ENCODE data around the gene TEX26.

The TEX26 gene

GRCh38 chr13:30976025-30976424 is 43.6 kb downstream of the TEX26 start:
- DNase-seq (ENCODE audit: low read depth in 2 of 2): no peak

DNA sequence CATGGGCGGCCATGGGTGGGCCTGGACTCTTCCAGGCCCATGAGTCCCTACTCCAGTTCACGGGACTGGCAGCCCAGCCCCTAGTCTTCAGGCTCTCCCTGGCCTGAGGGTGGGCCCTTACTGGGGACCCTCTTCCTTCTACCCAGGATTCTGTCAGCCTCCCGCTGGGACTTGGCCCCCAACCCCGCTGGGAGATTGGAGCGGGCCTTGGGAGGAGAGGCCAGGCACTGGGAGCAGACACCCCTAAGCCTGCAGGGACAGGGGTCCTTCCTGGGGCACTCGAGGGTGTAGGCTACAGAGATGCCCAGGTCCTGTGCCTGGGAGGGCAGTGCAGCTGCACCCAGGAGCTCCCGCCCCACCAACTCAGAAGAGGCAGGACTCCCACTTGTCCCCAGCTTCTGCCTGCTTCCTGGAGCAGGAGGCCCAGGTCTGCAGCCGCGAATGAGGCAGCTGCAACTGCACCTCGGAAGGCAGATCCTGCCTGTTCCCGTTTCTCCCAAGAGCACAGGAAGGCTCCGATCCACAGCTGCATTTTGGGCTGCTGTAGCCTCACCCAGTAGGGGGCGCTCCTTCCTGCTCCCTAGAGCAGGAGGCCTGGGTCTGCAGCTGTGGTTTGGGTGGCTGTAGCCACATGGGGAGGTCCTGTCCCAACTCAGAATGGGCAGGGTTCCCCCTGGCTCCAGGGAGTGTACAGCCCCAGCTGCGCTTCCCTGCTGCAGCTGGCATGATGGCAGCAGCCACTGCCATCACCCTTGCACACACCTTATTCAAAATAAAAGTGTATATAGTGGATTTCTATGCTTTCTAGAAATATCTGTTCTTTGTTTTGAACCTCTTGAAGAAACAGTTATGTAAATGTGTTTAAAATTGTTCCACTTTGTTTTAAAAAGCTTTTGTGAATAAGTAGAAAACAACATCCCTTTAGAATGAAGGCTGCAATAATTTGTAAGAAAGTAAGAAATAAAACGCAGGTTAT is 46.8 kb downstream of the TEX26 start:
- DNase-seq (ENCODE audit: low read depth in 2 of 2): peak; percentile 8 to 43

DNA sequence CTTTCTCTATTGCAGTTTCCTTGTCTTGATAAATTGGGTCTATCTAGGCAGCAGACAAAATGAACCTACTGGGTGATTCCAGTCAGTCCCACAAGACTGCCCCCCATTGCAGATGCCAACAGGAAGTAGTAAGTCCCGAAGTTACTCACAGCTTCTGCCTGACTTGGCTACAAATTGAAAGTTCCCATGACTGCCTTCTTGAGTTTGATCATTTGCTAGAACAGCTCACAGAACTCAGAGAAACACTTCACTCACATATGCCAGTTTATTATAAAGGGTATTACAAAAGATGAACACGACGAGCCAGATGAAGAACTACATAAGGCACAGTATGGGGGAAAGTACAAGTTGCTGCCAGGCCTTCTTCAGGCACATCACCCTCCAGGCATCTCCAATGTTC is 50.0 kb downstream of the TEX26 start:
- DNase-seq (ENCODE audit: low read depth in 2 of 2): no peak

DNA sequence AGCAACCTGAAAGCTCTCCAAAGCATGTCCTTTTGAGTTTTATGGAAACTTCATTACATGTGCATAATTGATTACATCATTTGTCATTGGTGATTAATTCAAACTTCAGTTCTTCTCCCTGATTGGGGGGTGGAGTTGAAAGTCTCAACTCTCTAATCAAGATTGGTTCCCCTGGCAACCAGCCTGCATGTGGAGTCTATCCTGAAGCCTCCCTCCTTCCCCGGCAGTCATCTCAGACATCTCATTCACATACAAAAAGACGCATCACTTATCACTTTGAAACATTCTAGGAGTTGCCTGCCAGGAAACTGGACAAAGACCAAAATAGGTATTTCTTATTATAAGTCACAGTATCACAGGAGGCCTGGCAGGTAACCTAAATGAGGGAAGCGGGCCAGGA is 50.5 kb downstream of the TEX26 start:
- DNase-seq (ENCODE audit: low read depth in 2 of 2): no peak

GRCh38 chr13:30983431-30983830 is 51.0 kb downstream of the TEX26 start:
- DNase-seq (ENCODE audit: low read depth in 2 of 2): no peak

DNA sequence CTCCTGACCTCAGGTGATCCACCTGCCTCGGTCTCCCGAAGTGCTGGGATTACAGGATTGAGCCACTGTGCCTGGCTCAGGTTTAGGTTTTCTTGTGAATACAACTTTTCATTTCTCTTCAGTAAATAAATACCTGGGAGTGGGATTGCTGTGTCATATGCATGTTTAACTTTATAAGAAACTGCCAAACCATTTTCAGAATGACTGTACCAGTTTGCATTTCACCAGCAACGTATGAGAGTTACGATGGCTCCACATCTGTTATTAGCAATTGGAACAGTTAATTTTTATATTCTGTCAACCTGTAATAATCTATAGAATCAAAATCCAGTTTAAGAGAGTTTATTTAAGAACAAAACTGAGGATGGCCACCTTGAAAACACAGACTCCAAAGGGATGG is 52.2 kb downstream of the TEX26 start:
- DNase-seq (ENCODE audit: low read depth in 2 of 2): no peak

DNA sequence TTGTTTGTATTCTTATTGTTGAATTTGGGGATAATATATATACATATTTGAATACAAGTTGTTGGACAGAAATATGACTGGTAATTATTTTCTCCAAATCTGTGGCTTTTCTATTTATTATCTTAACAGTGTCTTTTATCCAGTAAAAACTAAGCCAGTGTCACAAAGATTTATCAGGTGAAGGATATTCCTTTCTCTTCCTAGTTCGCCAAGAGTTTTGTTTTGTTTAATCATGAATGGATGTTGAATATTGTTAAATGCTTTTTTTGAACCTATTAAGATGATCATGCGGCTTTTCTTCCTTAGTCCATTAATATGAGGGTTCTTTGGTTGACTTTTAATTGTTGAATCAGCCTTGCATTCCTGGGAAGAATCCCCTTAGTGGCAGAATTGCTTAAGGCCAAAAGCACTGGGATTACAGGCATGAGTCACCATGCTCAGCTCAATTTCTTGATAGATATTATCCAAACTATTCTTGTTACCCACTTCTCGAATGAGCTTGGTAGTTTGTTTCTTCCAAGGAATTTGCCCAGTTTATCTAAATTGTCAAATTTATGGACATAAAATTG is 53.3 kb downstream of the TEX26 start:
- no peak for DNase-seq (ENCODE audit: low read depth in 2 of 2)

DNA sequence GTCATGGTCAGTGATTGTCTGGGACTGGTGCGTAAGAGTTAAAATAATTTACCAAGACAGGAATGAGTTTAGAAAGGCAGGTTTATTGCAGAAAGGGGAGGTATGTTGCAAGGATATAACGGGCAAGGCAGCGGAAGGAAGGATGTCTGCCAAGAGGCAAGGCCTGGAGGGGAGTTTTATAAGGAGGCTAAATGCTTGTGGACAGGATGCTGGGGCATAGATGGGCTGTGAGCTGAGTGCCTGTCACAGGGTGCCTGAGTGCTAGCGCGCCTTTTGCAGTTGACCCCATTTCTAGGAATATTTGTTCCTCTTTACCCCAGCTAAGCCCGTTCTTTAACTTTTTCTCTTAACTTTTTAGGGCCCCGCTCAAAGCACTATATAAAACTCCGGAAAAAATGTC is 58.7 kb downstream of the TEX26 start:
- no peak for DNase-seq (ENCODE audit: low read depth in 2 of 2)

DNA sequence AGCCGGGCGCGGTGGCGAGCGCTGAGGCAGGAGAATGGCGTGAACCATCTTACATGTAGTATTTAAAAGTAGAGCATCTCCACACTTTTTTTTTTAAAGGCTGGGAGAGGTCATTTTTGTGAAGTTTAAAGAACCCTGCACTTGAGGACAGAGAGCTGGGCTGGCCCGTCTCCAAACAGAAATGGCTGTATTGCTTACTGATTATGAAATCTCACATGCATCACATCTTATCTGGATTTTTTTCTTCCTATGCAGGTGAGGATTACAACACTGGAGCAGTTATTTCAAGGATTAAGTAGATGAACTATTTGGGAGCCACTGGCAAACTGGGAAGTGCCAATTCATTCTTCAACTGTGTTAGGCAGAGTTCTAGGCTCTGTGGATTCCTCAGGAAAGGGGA is 59.5 kb downstream of the TEX26 start:
- no peak for DNase-seq (ENCODE audit: low read depth in 2 of 2)

GRCh38 chr13:30995331-30995730 is 62.9 kb downstream of the TEX26 start:
- DNase-seq (ENCODE audit: low read depth in 2 of 2): no peak

DNA sequence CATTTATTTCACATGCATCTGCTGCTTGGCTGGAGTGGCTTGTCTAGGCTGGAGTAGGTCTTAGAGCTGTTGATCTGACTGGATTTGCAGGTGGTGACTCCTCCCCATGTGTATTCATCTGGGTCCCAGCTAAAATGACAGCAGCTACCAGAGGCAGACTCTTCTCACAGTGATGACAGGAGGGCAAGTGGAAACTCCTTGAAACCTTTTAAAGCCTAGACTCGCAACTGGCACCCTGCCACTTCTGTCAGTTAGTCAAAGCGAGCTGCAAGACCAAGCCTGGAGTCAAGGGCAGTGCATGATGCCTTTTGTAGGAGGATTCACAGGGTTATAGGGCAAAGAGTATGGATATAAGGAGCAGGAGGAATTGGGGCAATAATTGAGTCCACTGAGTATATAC is 65.2 kb downstream of the TEX26 start:
- DNase-seq (ENCODE audit: low read depth in 2 of 2): no peak

DNA sequence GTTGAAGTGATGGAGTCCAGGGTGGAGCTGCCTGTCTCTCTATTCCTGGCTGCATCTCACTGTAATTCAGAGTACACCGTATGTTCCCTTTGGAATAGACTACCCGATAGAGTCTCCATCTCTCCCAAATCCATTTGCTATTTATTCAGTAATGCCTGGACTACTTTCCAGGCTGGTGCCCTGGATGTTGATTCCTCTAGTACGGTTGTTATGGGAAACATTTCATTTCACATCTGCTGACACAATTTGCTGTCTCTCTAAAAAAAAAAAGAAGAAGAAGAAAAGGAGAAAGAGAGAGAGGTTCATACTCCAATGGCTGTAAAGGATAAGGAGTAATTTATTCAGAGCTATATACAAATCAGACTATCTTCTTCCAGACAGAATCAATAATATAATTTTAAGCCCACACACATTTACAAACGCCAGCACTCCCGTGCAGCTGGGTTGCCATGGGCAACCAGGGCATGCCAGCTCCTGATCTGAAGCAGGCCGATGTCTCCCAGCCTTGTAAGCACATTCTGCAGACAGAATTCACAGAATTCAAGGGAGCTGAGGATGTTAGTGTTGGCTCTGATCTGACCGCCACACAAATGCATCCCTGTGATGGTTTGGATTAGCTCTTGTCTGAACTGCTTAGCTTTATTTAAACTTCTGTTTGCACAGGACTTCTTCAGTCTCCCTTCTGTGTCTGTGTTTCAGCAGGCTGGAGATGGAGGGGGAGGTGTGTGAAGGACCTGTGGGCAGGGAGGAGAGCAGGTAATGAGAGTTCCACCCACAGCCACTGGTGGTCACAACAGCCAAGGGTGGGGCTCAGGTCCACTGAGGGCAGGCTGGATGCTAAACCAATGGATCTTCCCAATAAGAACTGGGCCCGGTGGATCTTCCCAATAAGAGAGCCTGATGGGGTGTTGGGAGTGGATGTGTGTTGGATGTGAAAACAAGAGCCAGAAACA is 66.0 kb downstream of the TEX26 start:
- no peak for DNase-seq (ENCODE audit: low read depth in 2 of 2)

GRCh38 chr13:31000889-31001288 is 68.4 kb downstream of the TEX26 start:
- no peak for DNase-seq (ENCODE audit: low read depth in 2 of 2)

GRCh38 chr13:31001647-31002046 is 69.2 kb downstream of the TEX26 start:
- DNase-seq (ENCODE audit: low read depth in 2 of 2): no peak

DNA sequence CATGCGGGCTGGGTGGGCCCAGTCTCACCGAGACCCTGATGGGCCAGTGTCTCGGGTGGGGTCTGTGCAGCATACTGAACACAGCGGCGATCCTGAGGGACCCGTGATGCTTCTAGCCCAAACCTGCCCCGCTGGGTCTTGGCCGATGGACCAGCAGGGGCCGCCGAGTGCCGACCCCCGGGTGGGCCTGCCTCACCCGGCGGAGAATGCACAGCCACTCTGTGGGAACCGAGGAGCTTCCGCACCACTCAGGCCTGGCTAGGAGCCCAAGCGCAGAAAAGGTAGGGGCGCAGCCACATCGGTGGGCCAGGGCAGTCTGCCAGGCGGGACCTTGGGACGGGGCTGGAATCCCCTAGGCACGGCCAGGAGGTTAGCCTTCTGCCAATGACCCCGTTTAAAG is 72.6 kb downstream of the TEX26 start:
- no peak for DNase-seq (ENCODE audit: low read depth in 2 of 2)

- no peak for DNase-seq (ENCODE audit: low read depth in 2 of 2)
These were observed 75.0 kb downstream of the TEX26 start for GRCh38 chr13:31007417-31007816.

DNA sequence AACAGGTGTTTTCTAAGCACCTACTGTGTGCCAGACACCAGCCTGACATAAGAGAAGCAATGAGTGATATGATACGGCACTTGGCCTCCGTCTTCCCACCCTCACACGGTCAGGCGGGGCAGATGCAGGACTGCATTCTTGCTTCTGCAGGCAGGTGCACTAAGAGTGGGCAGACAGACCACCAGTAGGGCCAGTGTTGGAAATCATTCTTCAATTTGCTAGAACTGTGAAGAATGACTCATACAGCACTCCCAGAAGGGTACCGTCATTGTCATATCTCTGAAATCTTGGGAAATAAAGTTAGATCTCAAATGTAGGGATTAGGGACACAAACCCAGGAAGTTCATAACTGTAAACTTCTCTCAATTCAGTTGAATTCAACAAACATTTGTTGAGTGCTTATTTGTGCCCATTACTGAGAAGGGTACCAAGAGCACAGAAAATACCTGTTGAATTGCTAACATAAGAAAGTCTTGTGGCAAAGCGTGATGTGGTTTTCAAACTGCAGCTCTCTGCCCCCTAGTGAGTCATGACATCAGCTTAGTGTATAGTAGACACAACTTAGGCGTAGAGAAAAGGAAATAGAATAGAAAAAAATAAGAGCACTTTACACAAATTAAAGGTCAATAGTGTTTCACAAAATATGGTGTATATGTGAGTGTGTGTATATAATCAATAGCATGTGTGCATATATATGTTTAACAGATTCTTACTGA is 76.1 kb downstream of the TEX26 start:
- DNase-seq (ENCODE audit: low read depth in 2 of 2): no peak

- DNase-seq (ENCODE audit: low read depth in 2 of 2): no peak
These were observed 76.7 kb downstream of the TEX26 start for GRCh38 chr13:31009166-31009565.

DNA sequence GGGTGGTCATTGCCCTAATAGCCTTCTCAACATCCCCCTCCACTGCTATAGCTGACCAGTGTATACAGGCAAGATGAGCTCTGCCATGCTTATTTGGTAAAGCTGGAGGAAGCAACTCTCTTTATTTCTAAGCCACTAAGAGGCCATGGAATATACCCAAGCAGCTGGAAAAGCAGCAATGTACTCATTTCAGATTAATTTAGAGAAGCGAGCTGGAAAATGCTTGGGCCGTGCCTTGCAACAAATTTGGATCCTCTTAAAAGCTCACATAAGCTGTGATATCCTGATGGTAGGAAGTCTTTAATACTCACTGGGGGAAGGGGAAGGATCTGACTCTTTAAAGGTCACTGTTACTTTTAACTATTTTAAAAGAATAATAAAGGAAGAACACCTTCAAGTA is 77.8 kb downstream of the TEX26 start:
- DNase-seq (ENCODE audit: low read depth in 2 of 2): no peak

- DNase-seq (ENCODE audit: low read depth in 2 of 2): no peak
These were observed 78.9 kb downstream of the TEX26 start for GRCh38 chr13:31011193-31011860.
